GM23338 (cell line): ENCODE measurements around the gene MC3R. TPM values are rescaled to one million over a fixed set of nuclear protein-coding genes. Genes with fewer than 3 reads are reported as not detected.

ENCODE experiments used
- ATAC-seq: fragments of 200-7000 bp; cut with Tn5 transposase; 3 replicates; pipeline ENCODE4 v1.9.1; 2020
- DNase-seq: peaks from one replicate; pipeline ENCODE4 v3.0.0-alpha.2; 2015; ENCODE audit warnings: low spot score
- H2AFZ ChIP-seq: fragments of 200-600 bp; sonication (generic); 2 replicates; pipeline ENCODE4 v1.8.0; 2016; ENCODE audit warnings: antibody characterized with exemption, mild to moderate bottlenecking, moderate library complexity
- H3F3A ChIP-seq: fragments of 200-600 bp; sonication (generic); replicated peaks from 2 replicates; pipeline ENCODE4 v1.8.0; 2017; ENCODE audit warnings: antibody characterized with exemption, mixed run types, low read depth
- H3K27ac ChIP-seq: fragments of 200-600 bp; sonication (generic); 2 replicates; pipeline ENCODE4 v1.6.1; 2016; ENCODE audit warnings: low read depth
- H3K27me3 ChIP-seq: fragments of 200-600 bp; sonication (generic); 2 replicates; pipeline ENCODE4 v1.8.0; 2016; ENCODE audit warnings: mild to moderate bottlenecking, mixed run types, moderate library complexity; ENCODE audit not compliant: insufficient read depth
- H3K36me3 ChIP-seq: fragments of 200-600 bp; sonication (generic); 2 replicates; pipeline ENCODE4 v1.8.0; 2016; ENCODE audit warnings: mild to moderate bottlenecking; ENCODE audit not compliant: insufficient read depth
- H3K4me1 ChIP-seq: fragments of 200-600 bp; sonication (generic); 2 replicates; pipeline ENCODE4 v1.8.0; 2016; ENCODE audit warnings: mild to moderate bottlenecking, moderate library complexity; ENCODE audit not compliant: insufficient read depth
- H3K4me2 ChIP-seq: fragments of 200-600 bp; sonication (generic); 2 replicates; pipeline ENCODE4 v1.7.1; 2017; ENCODE audit warnings: mixed run types
- H3K4me3 ChIP-seq: fragments of 200-600 bp; sonication (generic); 2 replicates; pipeline ENCODE4 v1.6.1; 2016; ENCODE audit warnings: mixed run types
- H3K79me2 ChIP-seq: fragments of 200-600 bp; sonication (generic); replicated peaks from 2 replicates; pipeline ENCODE4 v1.8.0; 2017; ENCODE audit warnings: mild to moderate bottlenecking; ENCODE audit not compliant: insufficient read depth
- H3K9me2 ChIP-seq: fragments of 200-600 bp; sonication (generic); 2 replicates; pipeline ENCODE4 v1.8.0; 2017; ENCODE audit not compliant: insufficient read depth
- H4K20me1 ChIP-seq: fragments of 200-600 bp; sonication (generic); replicated peaks from 2 replicates; pipeline ENCODE4 v1.8.0; 2017; ENCODE audit warnings: mild to moderate bottlenecking; ENCODE audit not compliant: insufficient read depth
- H3K27ac Mint-ChIP-seq: 2 replicates; pipeline ENCODE4 v1.8.0; 2020; ENCODE audit warnings: inconsistent platforms, mild to moderate bottlenecking, moderate library complexity, mixed read lengths
- H3K27me3 Mint-ChIP-seq: 3 replicates; pipeline ENCODE4 v1.8.0; 2022; ENCODE audit warnings: low read depth, mild to moderate bottlenecking, moderate library complexity, mixed read lengths, inconsistent platforms; ENCODE audit not compliant: insufficient read depth, poor library complexity
- H3K36me3 Mint-ChIP-seq: 3 replicates; pipeline ENCODE4 v1.8.0; 2021; ENCODE audit warnings: low read depth, mild to moderate bottlenecking, inconsistent platforms, moderate library complexity, mixed read lengths
- H3K4me1 Mint-ChIP-seq: 3 replicates; pipeline ENCODE4 v1.8.0; 2020; ENCODE audit warnings: mild to moderate bottlenecking, inconsistent platforms, mixed read lengths
- H3K4me3 Mint-ChIP-seq: 3 replicates; pipeline ENCODE4 v1.8.0; 2021; ENCODE audit warnings: moderate library complexity, mild to moderate bottlenecking, inconsistent platforms, mixed read lengths
- H3K9me3 Mint-ChIP-seq: 3 replicates; pipeline ENCODE4 v1.8.0; 2020; ENCODE audit warnings: moderate library complexity, mild to moderate bottlenecking, inconsistent platforms, mixed read lengths
- CREB1 ChIP-seq: fragments of 250-450 bp; sonication (Bioruptor Pico); IDR thresholded peaks from 2 replicates; pipeline ENCODE4 v1.5.0; 2020; ENCODE audit warnings: low read depth, mild to moderate bottlenecking, moderate library complexity
- ETS1 ChIP-seq: IDR thresholded peaks from 2 replicates; pipeline ENCODE4 v1.6.1; 2016; ENCODE audit warnings: antibody characterized with exemption
- EZH2 ChIP-seq: fragments of 200-600 bp; sonication (generic); IDR thresholded peaks from one replicate; pipeline ENCODE4 v1.8.0; 2017; ENCODE audit warnings: antibody characterized with exemption, mild to moderate bottlenecking, low read depth; ENCODE audit not compliant: unreplicated experiment
- EZH2phosphoT487 ChIP-seq: fragments of 200-600 bp; sonication (generic); IDR thresholded peaks from one replicate; pipeline ENCODE4 v1.8.1; 2018; ENCODE audit warnings: antibody characterized with exemption; ENCODE audit not compliant: unreplicated experiment
- JUNB ChIP-seq: IDR thresholded peaks from one replicate; pipeline ENCODE4 v1.6.1; 2016; ENCODE audit warnings: antibody characterized with exemption; ENCODE audit not compliant: unreplicated experiment
- NANOG ChIP-seq: IDR thresholded peaks from 2 replicates; pipeline ENCODE4 v1.6.1; 2016; ENCODE audit warnings: antibody characterized with exemption, borderline replicate concordance
- POLR2AphosphoS5 ChIP-seq: IDR thresholded peaks from 2 replicates; pipeline ENCODE4 v1.6.1; 2016; ENCODE audit warnings: antibody characterized with exemption, low read depth
- REST ChIP-seq: IDR thresholded peaks from one replicate; pipeline ENCODE4 v1.6.1; 2018; ENCODE audit warnings: antibody characterized with exemption; ENCODE audit not compliant: unreplicated experiment
- STAT1 ChIP-seq: IDR thresholded peaks from one replicate; pipeline ENCODE4 v1.6.1; 2016; ENCODE audit warnings: antibody characterized with exemption; ENCODE audit not compliant: unreplicated experiment
- ZNF114 ChIP-seq: fragments of 250-450 bp; sonication (Bioruptor Pico); IDR thresholded peaks from 2 replicates; pipeline ENCODE4 v1.5.0; 2020; ENCODE audit warnings: mild to moderate bottlenecking, moderate library complexity
- ZNF331 ChIP-seq: fragments of 250-450 bp; sonication (Bioruptor Pico); IDR thresholded peaks from 2 replicates; pipeline ENCODE4 v1.5.0; 2020; ENCODE audit warnings: low read depth, mild to moderate bottlenecking, moderate library complexity
- ZNF462 ChIP-seq: fragments of 250-450 bp; sonication (Bioruptor Pico); IDR thresholded peaks from 2 replicates; pipeline ENCODE4 v1.5.0; 2020; ENCODE audit warnings: mild to moderate bottlenecking, moderate library complexity
- polyA plus RNA-seq: library from polyadenylated mRNA; unstranded; fragments of >200 nt; fragmentation: Nextera tagmentation; extraction: Ambion mirVana; gene quantifications from 2 replicates; pipeline ENCODE4 v1.2.1, GENCODE V29; 2016
- total RNA-seq: library from RNA; depleted of rRNA; stranded (reverse); fragments of >200 nt; shearing (Covaris generic); gene quantifications from 2 replicates; pipeline ENCODE4 v1.2.3, GENCODE V29; 2014
- TF ChIP-seq, protein P1 (sequence below), 2 experiments: fragments of 200-600 bp in 1 of 2; sonication (generic) in 1 of 2; conservative IDR thresholded peaks; 2 replicates each; pipeline versions ENCODE4 v1.5.1 to v1.6.1; 2016 to 2017; ENCODE audit warnings: antibody characterized with exemption in 2 of 2, low read depth in 2 of 2, mild to moderate bottlenecking in 2 of 2, moderate library complexity in 1 of 2

MC3R gene
- total and polyA plus RNA-seq, 2 experiments from 2014 or later, result not detected

- no peaks in the 10 kb centered on the region for H3K27me3 ChIP-seq
- ATAC-seq, result no peak
- H3F3A ChIP-seq, result no peaks in the 10 kb centered on the region
- no peaks in the 10 kb centered on the region for H3K4me1 ChIP-seq
- no peaks in the 10 kb centered on the region for H4K20me1 ChIP-seq
- no peaks in the 10 kb centered on the region for H3K4me1 Mint-ChIP-seq
- TF ChIP-seq, protein P1, sequence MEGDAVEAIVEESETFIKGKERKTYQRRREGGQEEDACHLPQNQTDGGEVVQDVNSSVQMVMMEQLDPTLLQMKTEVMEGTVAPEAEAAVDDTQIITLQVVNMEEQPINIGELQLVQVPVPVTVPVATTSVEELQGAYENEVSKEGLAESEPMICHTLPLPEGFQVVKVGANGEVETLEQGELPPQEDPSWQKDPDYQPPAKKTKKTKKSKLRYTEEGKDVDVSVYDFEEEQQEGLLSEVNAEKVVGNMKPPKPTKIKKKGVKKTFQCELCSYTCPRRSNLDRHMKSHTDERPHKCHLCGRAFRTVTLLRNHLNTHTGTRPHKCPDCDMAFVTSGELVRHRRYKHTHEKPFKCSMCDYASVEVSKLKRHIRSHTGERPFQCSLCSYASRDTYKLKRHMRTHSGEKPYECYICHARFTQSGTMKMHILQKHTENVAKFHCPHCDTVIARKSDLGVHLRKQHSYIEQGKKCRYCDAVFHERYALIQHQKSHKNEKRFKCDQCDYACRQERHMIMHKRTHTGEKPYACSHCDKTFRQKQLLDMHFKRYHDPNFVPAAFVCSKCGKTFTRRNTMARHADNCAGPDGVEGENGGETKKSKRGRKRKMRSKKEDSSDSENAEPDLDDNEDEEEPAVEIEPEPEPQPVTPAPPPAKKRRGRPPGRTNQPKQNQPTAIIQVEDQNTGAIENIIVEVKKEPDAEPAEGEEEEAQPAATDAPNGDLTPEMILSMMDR (conservative IDR thresholded peaks at IDR 0.05; ENCODE audit: low read depth in 2 of 2), result no peak
- TF ChIP-seq REST (no peak), ZNF462 (no peak), ZNF114 (no peak), NANOG (no peak), ETS1 (no peak), ZNF331 (no peak), CREB1 (no peak), JUNB (no peak), STAT1 (no peak), POLR2AphosphoS5 (no peak), EZH2phosphoT487 (no peak), EZH2 (no peak)
- no peak overlapping the region for H3K27ac Mint-ChIP-seq
- DNase-seq, result no peak
- peaks cover 45% of the 10 kb centered on the region for H3K36me3 Mint-ChIP-seq
- H3K9me3 Mint-ChIP-seq, result peaks cover 100% of the 10 kb centered on the region
- no peak overlapping the region for H3K27ac ChIP-seq
- H3K4me3 Mint-ChIP-seq, result no peak overlapping the region
- H3K79me2 ChIP-seq, result no peaks in the 10 kb centered on the region
- H3K36me3 ChIP-seq, result no peaks in the 10 kb centered on the region
- H2AFZ ChIP-seq, result no peak overlapping the region
- H3K9me2 ChIP-seq, result no peaks in the 10 kb centered on the region
- no peak overlapping the region for H3K4me3 ChIP-seq
- no peaks in the 10 kb centered on the region for H3K27me3 Mint-ChIP-seq
- H3K4me2 ChIP-seq, result no peak overlapping the region
These were observed 25.2 kb upstream of the MC3R start for GRCh38 chr20:56223352-56223751.
